Suprapubic skin (tissue), 4 donors: ENCODE results near the gene NLGN4X. TPM values are rescaled to one million over a fixed set of nuclear protein-coding genes. Genes with fewer than 3 reads are reported as not detected.

Source experiments
- DNase-seq, 2 donors: peaks; one replicate each; pipeline ENCODE4 v3.0.0-alpha.2; 2019; ENCODE audit warnings: low spot score in 2 of 2
- H3K27ac ChIP-seq: fragments of 200-600 bp; sonication (generic); one replicate; pipeline ENCODE4 v1.5.1; 2019
- H3K27me3 ChIP-seq: fragments of 200-600 bp; sonication (generic); one replicate; pipeline ENCODE4 v1.5.1; 2019
- H3K36me3 ChIP-seq: fragments of 200-600 bp; sonication (generic); one replicate; pipeline ENCODE4 v1.5.1; 2019
- H3K4me1 ChIP-seq: fragments of 200-600 bp; sonication (generic); one replicate; pipeline ENCODE4 v1.5.1; 2019
- H3K4me3 ChIP-seq: fragments of 200-600 bp; sonication (generic); one replicate; pipeline ENCODE4 v1.5.1; 2019; ENCODE audit warnings: mild to moderate bottlenecking
- H3K9me3 ChIP-seq: fragments of 200-600 bp; sonication (generic); one replicate; pipeline ENCODE4 v1.5.1; 2019
- CTCF ChIP-seq, 2 donors: fragments of 200-600 bp in 1 of 2; fragments of 450-650 bp in 1 of 2; sonication (generic) in 1 of 2; IDR thresholded peaks; one replicate each; pipeline ENCODE4 v1.5.1; 2016 to 2019; ENCODE audit warnings: antibody characterized with exemption in 2 of 2, mild to moderate bottlenecking in 1 of 2, moderate library complexity in 1 of 2
- EP300 ChIP-seq: sonication (generic); formaldehyde crosslinking; IDR thresholded peaks from one replicate; pipeline ENCODE4 v1.6.1; 2017; ENCODE audit warnings: antibody characterized with exemption
- POLR2A ChIP-seq, 2 donors: fragments of 450-650 bp; IDR thresholded peaks; one replicate each; pipeline ENCODE4 v1.6.1; 2017; ENCODE audit warnings: antibody characterized with exemption in 2 of 2, mild to moderate bottlenecking in 2 of 2, moderate library complexity in 2 of 2
- POLR2AphosphoS5 ChIP-seq, 3 donors: sonication (generic); formaldehyde crosslinking; IDR thresholded peaks; one replicate each; pipeline ENCODE4 v1.6.1; 2017; ENCODE audit warnings: antibody characterized with exemption in 3 of 3
- WGBS: methylation state at CpG from one replicate; pipeline ENCODE4 v1.1.5; 2018; 5-methylcytosine and 5-hydroxymethylcytosine counted together
- total RNA-seq, 4 donors: library from RNA; depleted of rRNA; stranded (reverse); fragments of >200 nt; gene quantifications; one replicate each; pipeline ENCODE4 v1.1.0, GENCODE V29; 2016

NLGN4X gene
- total RNA-seq, 4 donors from 2014 or later: 0.64 to 1.8 (median 1.2) TPM

- no peak for DNase-seq
- Histone ChIP-seq H3K27me3 (no peaks in the 10 kb centered on the region), H3K4me3 (no peak overlapping the region), H3K36me3 (no peaks in the 10 kb centered on the region), H3K4me1 (no peaks in the 10 kb centered on the region), H3K9me3 (no peaks in the 10 kb centered on the region), H3K27ac (no peak overlapping the region)
- TF ChIP-seq CTCF (IDR thresholded peaks at IDR 0.05): no peak
- no peak for TF ChIP-seq POLR2A (IDR thresholded peaks at IDR 0.05)
- no peak for TF ChIP-seq EP300
- no peak for TF ChIP-seq POLR2AphosphoS5 (IDR thresholded peaks at IDR 0.05)
- 76% methylated on average over 2 of the region's 2 CpGs for WGBS
These were observed 269.4 kb downstream of the NLGN4X start for GRCh38 chrX:5959286-5959685.

GRCh38 chrX:5958523-5958922 is 270.1 kb downstream of the NLGN4X start:
- WGBS: 67% methylated on average over 2 of the region's 2 CpGs
- no peaks in the 10 kb centered on the region for H3K36me3 ChIP-seq
- H3K4me1 ChIP-seq: no peaks in the 10 kb centered on the region
- H3K4me3 ChIP-seq: no peak overlapping the region
- H3K9me3 ChIP-seq: no peaks in the 10 kb centered on the region
- DNase-seq: no peak
- no peak for TF ChIP-seq EP300
- no peak for TF ChIP-seq POLR2AphosphoS5 (IDR thresholded peaks at IDR 0.05)
- no peak for TF ChIP-seq POLR2A (IDR thresholded peaks at IDR 0.05)
- TF ChIP-seq CTCF (IDR thresholded peaks at IDR 0.05): no peak
- H3K27ac ChIP-seq: no peak overlapping the region
- no peaks in the 10 kb centered on the region for H3K27me3 ChIP-seq

- Histone ChIP-seq H3K27me3 (no peaks in the 10 kb centered on the region), H3K4me3 (no peak overlapping the region), H3K36me3 (no peaks in the 10 kb centered on the region), H3K4me1 (no peaks in the 10 kb centered on the region), H3K27ac (no peak overlapping the region), H3K9me3 (no peaks in the 10 kb centered on the region)
- no peak for DNase-seq
- WGBS: 47% methylated on average over 3 of the region's 3 CpGs
- TF ChIP-seq CTCF (IDR thresholded peaks at IDR 0.05) (no peak), POLR2A (IDR thresholded peaks at IDR 0.05) (no peak), POLR2AphosphoS5 (IDR thresholded peaks at IDR 0.05) (no peak), EP300 (no peak)
These were observed 271.2 kb downstream of the NLGN4X start for GRCh38 chrX:5957506-5957905.

- H3K27ac ChIP-seq: no peak overlapping the region
- 14% methylated on average over 6 of the region's 6 CpGs for WGBS
- no peaks in the 10 kb centered on the region for H3K4me1 ChIP-seq
- no peak overlapping the region for H3K4me3 ChIP-seq
- no peaks in the 10 kb centered on the region for H3K9me3 ChIP-seq
- no peaks in the 10 kb centered on the region for H3K36me3 ChIP-seq
- no peaks in the 10 kb centered on the region for H3K27me3 ChIP-seq
- TF ChIP-seq CTCF (IDR thresholded peaks at IDR 0.05) (no peak), POLR2AphosphoS5 (IDR thresholded peaks at IDR 0.05) (no peak), EP300 (no peak), POLR2A (IDR thresholded peaks at IDR 0.05) (no peak)
- DNase-seq: no peak
These were observed 292.2 kb downstream of the NLGN4X start for GRCh38 chrX:5936438-5936837.

GRCh38 chrX:5928224-5928623 is 300.4 kb downstream of the NLGN4X start:
- H3K27ac ChIP-seq: no peak overlapping the region
- H3K36me3 ChIP-seq: no peaks in the 10 kb centered on the region
- WGBS: 65% methylated on average over 2 of the region's 2 CpGs
- no peak for DNase-seq
- no peaks in the 10 kb centered on the region for H3K27me3 ChIP-seq
- no peak overlapping the region for H3K4me3 ChIP-seq
- H3K4me1 ChIP-seq: no peaks in the 10 kb centered on the region
- no peaks in the 10 kb centered on the region for H3K9me3 ChIP-seq
- TF ChIP-seq POLR2A (IDR thresholded peaks at IDR 0.05) (no peak), CTCF (IDR thresholded peaks at IDR 0.05) (no peak), POLR2AphosphoS5 (IDR thresholded peaks at IDR 0.05) (no peak), EP300 (no peak)
